AG10803 (cell line): ENCODE results near the gene MYBPC1.

Experiments used
- DNase-seq: peaks from one replicate; pipeline ENCODE4 v3.0.0; 2010; ENCODE audit warnings: low read depth
- H3K4me3 ChIP-seq: 2 replicates; pipeline ENCODE4 v1.5.1; 2011; ENCODE audit warnings: mild to moderate bottlenecking, low read length, control low read depth
- CTCF ChIP-seq: conservative IDR thresholded peaks from 2 replicates; pipeline ENCODE4 v1.5.1; 2011; ENCODE audit warnings: mild to moderate bottlenecking, low read length, control low read depth, inconsistent platforms

MYBPC1 gene

GRCh38 chr12:101710288-101710687 lies 115.5 kb downstream of the MYBPC1 start:
- no peak for TF ChIP-seq CTCF
- DNase-seq = no peak
- no peak overlapping the region for H3K4me3 ChIP-seq

GRCh38 chr12:101713059-101713682 lies 118.4 kb downstream of the MYBPC1 start:
- no peak for TF ChIP-seq CTCF
- DNase-seq = no peak
- H3K4me3 ChIP-seq = no peak overlapping the region

GRCh38 chr12:101713930-101714329 lies 119.2 kb downstream of the MYBPC1 start:
- no peak for TF ChIP-seq CTCF
- no peak overlapping the region for H3K4me3 ChIP-seq
- no peak for DNase-seq

GRCh38 chr12:101714877-101715444 lies 120.2 kb downstream of the MYBPC1 start:
- no peak for TF ChIP-seq CTCF
- no peak overlapping the region for H3K4me3 ChIP-seq
- DNase-seq = no peak

- no peak for TF ChIP-seq CTCF
- no peak for DNase-seq
- no peak overlapping the region for H3K4me3 ChIP-seq
Measured at GRCh38 chr12:101719566-101719965, 124.8 kb downstream of the MYBPC1 start.

- DNase-seq = no peak
- TF ChIP-seq CTCF = no peak
- no peak overlapping the region for H3K4me3 ChIP-seq
Measured at GRCh38 chr12:101720118-101720517, 125.3 kb downstream of the MYBPC1 start.

- no peak for DNase-seq
- no peak for TF ChIP-seq CTCF
- no peak overlapping the region for H3K4me3 ChIP-seq
Measured at GRCh38 chr12:101722392-101722791, 127.6 kb downstream of the MYBPC1 start.
